T-cell (primary cell): Measurements from ENCODE around the gene WT1. TPM values are rescaled to one million over a fixed set of nuclear protein-coding genes. Genes with fewer than 3 reads are reported as not detected.

ENCODE experiments used
- ATAC-seq, 4 experiments: fragments of 200-7000 bp in 3 of 4; fragments of 150-1000 bp in 1 of 4; cut with Tn5 transposase; replicated peaks in 1 of 4; 1 replicate in 3 of 4; 2 replicates in 1 of 4; pipeline ENCODE4 v1.10.0; 2021; ENCODE audit warnings: moderate library complexity in 3 of 4, mild to moderate bottlenecking in 2 of 4, moderate number of reproducible peaks in 1 of 4
- CTCF ChIA-PET, 2 donors: fragments of 300-600 bp; sonication (Branson Sonifier 250); formaldehyde crosslinking; loops; one replicate each; lab custom pipeline; 2022; ENCODE audit warnings: antibody characterized with exemption in 2 of 2; lab: Charles Lee
- POLR2A ChIA-PET, 2 donors: fragments of 300-600 bp; sonication (Branson Sonifier 250); formaldehyde crosslinking; loops; one replicate each; lab custom pipeline; 2022; ENCODE audit warnings: antibody characterized with exemption in 2 of 2; lab: Charles Lee
- DNase-seq, 35 experiments: peaks; one replicate each; pipeline versions ENCODE4 v3.0.0 to v3.0.0-alpha.2; 2013 to 2023
- H3K27ac ChIP-seq: one replicate; pipeline ENCODE4 v1.5.1; 2013; ENCODE audit warnings: low read length
- H3K27me3 ChIP-seq, 2 experiments: replicated peaks in 1 of 2; 1 replicate in 1 of 2; 2 replicates in 1 of 2; pipeline versions ENCODE4 v1.6.1 to v1.7.0; 2013; ENCODE audit warnings: low read length in 1 of 2, mixed read lengths in 1 of 2; ENCODE audit not compliant: control insufficient read depth in 2 of 2, insufficient read depth in 2 of 2; ENCODE audit errors: extremely low read depth in 1 of 2
- H3K36me3 ChIP-seq, 2 donors: 1 replicate in 1 of 2; 2 replicates in 1 of 2; pipeline versions ENCODE4 v1.6.1 to v1.7.0; 2013; ENCODE audit warnings: low read length in 1 of 2; ENCODE audit not compliant: control insufficient read depth in 2 of 2, insufficient read depth in 1 of 2; ENCODE audit errors: extremely low read depth in 1 of 2
- H3K4me1 ChIP-seq, 2 experiments: 1 replicate in 1 of 2; 2 replicates in 1 of 2; pipeline versions ENCODE4 v1.6.1 to v1.7.0; 2013; ENCODE audit warnings: low read length in 2 of 2, mixed read lengths in 1 of 2; ENCODE audit not compliant: insufficient read depth in 2 of 2, control insufficient read depth in 1 of 2; ENCODE audit errors: extremely low read depth in 1 of 2
- H3K4me3 ChIP-seq, 2 donors: 1 replicate in 1 of 2; 2 replicates in 1 of 2; pipeline versions ENCODE4 v1.5.1 to v1.7.0; 2013; ENCODE audit warnings: mild to moderate bottlenecking in 2 of 2, low read length in 1 of 2, moderate library complexity in 1 of 2; ENCODE audit not compliant: control insufficient read depth in 1 of 2; ENCODE audit errors: extremely low read depth in 1 of 2
- H3K9me3 ChIP-seq: 2 replicates; pipeline ENCODE4 v1.7.0; 2013
- H3K27ac Mint-ChIP-seq, 2 donors: one replicate each; pipeline ENCODE4 v1.8.0; 2020 to 2021; ENCODE audit warnings: mild to moderate bottlenecking in 2 of 2, mixed read lengths in 2 of 2
- H3K27me3 Mint-ChIP-seq, 2 donors: one replicate each; pipeline ENCODE4 v1.8.0; 2021 to 2022; ENCODE audit warnings: mixed read lengths in 2 of 2
- H3K36me3 Mint-ChIP-seq: one replicate; pipeline ENCODE4 v1.8.0; 2021; ENCODE audit warnings: mixed read lengths
- H3K4me1 Mint-ChIP-seq, 3 donors: one replicate each; pipeline ENCODE4 v1.8.0; 2020 to 2022; ENCODE audit warnings: mixed read lengths in 3 of 3, mild to moderate bottlenecking in 1 of 3
- H3K4me3 Mint-ChIP-seq, 3 donors: one replicate each; pipeline ENCODE4 v1.8.0; 2020 to 2022; ENCODE audit warnings: mild to moderate bottlenecking in 3 of 3, mixed read lengths in 3 of 3, moderate library complexity in 3 of 3
- H3K9me3 Mint-ChIP-seq, 3 donors: one replicate each; pipeline ENCODE4 v1.8.0; 2020 to 2022; ENCODE audit warnings: mixed read lengths in 3 of 3
- WGBS: methylation state at CpG from one replicate; pipeline ENCODE4 v1.1.5; 2013; ENCODE audit warnings: missing lambda C conversion rate; ENCODE audit not compliant: insufficient coverage; 5-methylcytosine and 5-hydroxymethylcytosine counted together
- total RNA-seq, 35 experiments: library from RNA in 6 of 35; stranded (reverse) in 6 of 35; fragments of 120-200 nt in 1 of 35; gene quantifications; one replicate each; pipeline versions ENCODE4 v1.2.1 to v1.2.4 and lab custom pipeline; 2013 to 2026

WT1 gene
- total RNA-seq, 5 donors from 2014 or later (not counting 1 experiment from before 2014, with no cell fraction given), result not detected

GRCh38 chr11:32390712-32391111, 44.6 kb downstream of the WT1 start:
- no peaks in the 10 kb centered on the region for H3K27me3 ChIP-seq
- no peak overlapping the region for H3K4me3 ChIP-seq
- Mint-ChIP-seq H3K27ac (no peak overlapping the region), H3K27me3 (peaks cover 0 to 4% of the 10 kb centered on the region in 2 donors), H3K4me1 (no peaks in the 10 kb centered on the region), H3K4me3 (no peak overlapping the region), H3K36me3 (no peaks in the 10 kb centered on the region), H3K9me3 (no peaks in the 10 kb centered on the region)
- no peak overlapping the region for H3K27ac ChIP-seq
- WGBS, result no CpG with 5 or more reads among the region's 1 CpG
- POLR2A ChIA-PET, result no interaction called here
- no peaks in the 10 kb centered on the region for H3K4me1 ChIP-seq
- H3K9me3 ChIP-seq, result no peaks in the 10 kb centered on the region
- H3K36me3 ChIP-seq, result no peaks in the 10 kb centered on the region
- DNase-seq (no peak), ATAC-seq (no peak)
- CTCF ChIA-PET, result no interaction called here

DNA sequence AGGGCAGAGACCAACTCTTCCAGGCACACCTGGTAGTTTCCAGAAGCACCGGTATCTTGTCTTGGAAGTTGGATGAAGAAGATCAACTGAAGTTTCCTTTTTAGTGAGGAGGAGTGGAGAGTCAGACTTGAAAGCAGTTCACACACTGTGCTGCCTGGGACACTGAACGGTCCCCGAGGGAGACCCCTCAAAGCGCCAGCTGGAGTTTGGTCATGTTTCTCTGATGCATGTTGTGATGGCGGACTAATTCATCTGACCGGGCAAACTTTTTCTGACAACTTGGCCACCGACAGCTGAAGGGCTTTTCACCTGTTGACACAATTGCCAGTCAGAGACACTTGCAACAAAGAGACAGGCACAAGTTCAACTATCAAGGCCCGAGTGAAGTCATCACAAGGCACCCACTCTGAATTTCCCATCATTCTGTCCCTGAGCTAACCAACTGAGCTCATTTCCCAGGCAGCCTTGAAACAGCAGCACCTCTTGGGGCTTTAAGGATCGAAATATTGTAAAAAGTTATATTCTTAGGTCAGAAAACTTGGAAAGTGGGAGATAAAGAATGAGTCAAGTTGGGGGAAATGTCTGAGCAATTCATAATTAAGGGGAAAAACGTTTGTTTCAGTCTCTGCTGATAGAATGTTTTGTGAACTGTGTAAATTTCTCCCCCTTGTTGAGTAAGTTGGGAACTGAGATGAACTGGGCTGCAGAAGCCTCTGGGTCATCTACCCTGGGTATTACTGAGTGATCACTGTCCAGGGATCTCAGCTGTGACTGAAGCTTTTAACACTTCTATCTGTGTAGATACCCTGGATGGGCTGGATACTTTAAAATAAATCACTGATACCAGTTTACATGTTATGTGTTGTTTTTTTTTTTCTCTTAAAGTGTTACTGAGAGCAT, 46.2 kb downstream of the WT1 start:
- Histone ChIP-seq H3K27ac (no peak overlapping the region), H3K36me3 (no peaks in the 10 kb centered on the region), H3K4me3 (no peak overlapping the region), H3K4me1 (no peaks in the 10 kb centered on the region), H3K27me3 (peaks cover 0 to 10% of the 10 kb centered on the region in 2 experiments), H3K9me3 (no peaks in the 10 kb centered on the region)
- CTCF ChIA-PET, result no interaction called here
- DNase-seq (no peak), ATAC-seq (no peak)
- no peak overlapping the region for H3K27ac Mint-ChIP-seq
- no peaks in the 10 kb centered on the region for H3K36me3 Mint-ChIP-seq
- WGBS, result 87% methylated on average over 9 of the region's 10 CpGs
- H3K9me3 Mint-ChIP-seq, result no peaks in the 10 kb centered on the region
- no peaks in the 10 kb centered on the region for H3K4me1 Mint-ChIP-seq
- peaks cover 0 to 8% of the 10 kb centered on the region in 2 donors for H3K27me3 Mint-ChIP-seq
- POLR2A ChIA-PET, result no interaction called here
- no peak overlapping the region for H3K4me3 Mint-ChIP-seq

DNA sequence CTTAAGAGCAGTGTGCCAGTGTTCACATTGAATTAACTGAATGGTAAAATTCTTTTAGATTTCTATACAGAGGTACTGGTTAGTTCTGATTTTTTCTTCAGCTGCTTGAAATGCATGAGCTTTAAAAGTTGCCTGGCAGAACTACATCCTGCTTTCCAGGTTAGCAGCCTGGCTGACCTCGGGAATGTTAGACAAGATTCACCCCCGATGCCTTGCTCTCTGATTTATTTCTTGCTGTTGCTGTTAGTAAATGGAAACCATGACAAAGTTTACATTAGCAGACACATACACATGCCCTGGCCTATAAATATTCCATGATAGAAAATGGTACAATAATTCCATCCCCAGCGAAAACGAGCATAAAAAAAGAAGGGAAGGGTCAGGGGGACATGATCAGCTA, 47.0 kb downstream of the WT1 start:
- Mint-ChIP-seq H3K27ac (no peak overlapping the region), H3K4me3 (no peak overlapping the region), H3K36me3 (no peaks in the 10 kb centered on the region), H3K4me1 (no peaks in the 10 kb centered on the region), H3K27me3 (peaks cover 7 to 14% of the 10 kb centered on the region in 2 donors), H3K9me3 (no peaks in the 10 kb centered on the region)
- no peaks in the 10 kb centered on the region for H3K4me1 ChIP-seq
- H3K36me3 ChIP-seq, result no peaks in the 10 kb centered on the region
- no peak overlapping the region for H3K27ac ChIP-seq
- no CpG with 5 or more reads among the region's 4 CpGs for WGBS
- H3K27me3 ChIP-seq, result peaks cover 0 to 11% of the 10 kb centered on the region in 2 experiments
- ATAC-seq, result no peak
- no peaks in the 10 kb centered on the region for H3K9me3 ChIP-seq
- H3K4me3 ChIP-seq, result no peak overlapping the region
- DNase-seq, result no peak
- POLR2A ChIA-PET, result no interaction called here
- CTCF ChIA-PET, result no interaction called here

- DNase-seq (no peak), ATAC-seq (no peak)
- ChIA-PET POLR2A (no interaction called here), CTCF (interaction anchor here in 1 of 2 donors (0.6 kb wide), 1 partner anchor 65 kb away, joined by 5 read pairs; no protein-coding TSS in a partner anchor)
- H3K36me3 Mint-ChIP-seq, result no peaks in the 10 kb centered on the region
- 93% methylated on average over 4 of the region's 4 CpGs for WGBS
- Histone ChIP-seq H3K27me3 (peaks cover 0 to 11% of the 10 kb centered on the region in 2 experiments), H3K4me1 (no peaks in the 10 kb centered on the region), H3K27ac (no peak overlapping the region), H3K36me3 (no peaks in the 10 kb centered on the region), H3K4me3 (no peak overlapping the region), H3K9me3 (no peaks in the 10 kb centered on the region)
- no peaks in the 10 kb centered on the region for H3K4me1 Mint-ChIP-seq
- peaks cover 10 to 18% of the 10 kb centered on the region in 2 donors for H3K27me3 Mint-ChIP-seq
- H3K9me3 Mint-ChIP-seq, result no peaks in the 10 kb centered on the region
- no peak overlapping the region for H3K27ac Mint-ChIP-seq
- no peak overlapping the region for H3K4me3 Mint-ChIP-seq
Measured at GRCh38 chr11:32387411-32387810, 47.9 kb downstream of the WT1 start.

GRCh38 chr11:32386770-32387377, 48.5 kb downstream of the WT1 start:
- 4% methylated on average over 3 of the region's 8 CpGs for WGBS
- peaks cover 0 to 11% of the 10 kb centered on the region in 2 experiments for H3K27me3 ChIP-seq
- POLR2A ChIA-PET, result no interaction called here

DNA sequence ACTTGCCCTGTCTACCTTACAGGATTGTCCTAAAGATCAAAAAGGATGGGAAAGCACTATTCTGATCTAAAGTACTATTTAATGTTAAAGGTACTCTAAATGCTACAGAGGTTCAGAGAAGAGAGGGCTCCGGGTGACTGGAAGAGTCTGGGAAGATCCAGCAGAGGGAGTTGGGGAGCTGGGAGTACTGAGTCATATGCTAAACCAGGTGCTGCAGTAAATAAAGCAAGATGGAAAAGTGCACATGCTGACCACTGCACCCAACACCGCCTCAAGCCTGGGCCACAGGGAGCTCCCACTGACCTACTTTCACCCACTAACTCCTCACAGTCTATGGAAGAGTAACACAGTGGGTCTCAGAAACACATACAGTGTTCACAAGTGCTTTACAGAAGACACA, 49.3 kb downstream of the WT1 start:
- Mint-ChIP-seq H3K4me1 (no peaks in the 10 kb centered on the region), H3K9me3 (no peaks in the 10 kb centered on the region), H3K27ac (no peak overlapping the region), H3K36me3 (no peaks in the 10 kb centered on the region), H3K27me3 (peaks cover 10 to 18% of the 10 kb centered on the region in 2 donors), H3K4me3 (no peak overlapping the region)
- peaks cover 0 to 11% of the 10 kb centered on the region in 2 experiments for H3K27me3 ChIP-seq
- no peak for DNase-seq
- CTCF ChIA-PET, result no interaction called here
- POLR2A ChIA-PET, result no interaction called here
- no peak for ATAC-seq
- no peaks in the 10 kb centered on the region for H3K36me3 ChIP-seq
- H3K27ac ChIP-seq, result no peak overlapping the region
- H3K4me1 ChIP-seq, result no peaks in the 10 kb centered on the region
- WGBS, result 75% methylated on average over 2 of the region's 2 CpGs
- H3K4me3 ChIP-seq, result no peak overlapping the region
- H3K9me3 ChIP-seq, result no peaks in the 10 kb centered on the region

More at GRCh38 chr11:32386770-32387377, 48.5 kb downstream of the WT1 start:
- no peak overlapping the region for H3K4me3 ChIP-seq
- H3K9me3 Mint-ChIP-seq, result no peaks in the 10 kb centered on the region
- no peaks in the 10 kb centered on the region for H3K4me1 ChIP-seq
- no peaks in the 10 kb centered on the region for H3K9me3 ChIP-seq
- H3K27ac Mint-ChIP-seq, result no peak overlapping the region
- peaks cover 10 to 18% of the 10 kb centered on the region in 2 donors for H3K27me3 Mint-ChIP-seq
- CTCF ChIA-PET, result interaction anchor here in 1 of 2 donors (0.6 kb wide), 1 partner anchor 64 kb away, joined by 5 read pairs; no protein-coding TSS in a partner anchor
- no peak overlapping the region for H3K4me3 Mint-ChIP-seq
- no peaks in the 10 kb centered on the region for H3K36me3 Mint-ChIP-seq
- no peak overlapping the region for H3K27ac ChIP-seq
- DNase-seq (no peak), ATAC-seq (no peak)
- no peaks in the 10 kb centered on the region for H3K36me3 ChIP-seq
- no peaks in the 10 kb centered on the region for H3K4me1 Mint-ChIP-seq
